ENCODE results near the gene CALU. TPM values are rescaled to one million over a fixed set of nuclear protein-coding genes. Genes with fewer than 3 reads are reported as not detected.
A peak's percentile ranks its signal among the peaks of the same experiment; 100 is the strongest.

Gene CALU
- total RNA-seq, 2 experiments from 2014 or later = 30.9 to 33.1 TPM

DNA sequence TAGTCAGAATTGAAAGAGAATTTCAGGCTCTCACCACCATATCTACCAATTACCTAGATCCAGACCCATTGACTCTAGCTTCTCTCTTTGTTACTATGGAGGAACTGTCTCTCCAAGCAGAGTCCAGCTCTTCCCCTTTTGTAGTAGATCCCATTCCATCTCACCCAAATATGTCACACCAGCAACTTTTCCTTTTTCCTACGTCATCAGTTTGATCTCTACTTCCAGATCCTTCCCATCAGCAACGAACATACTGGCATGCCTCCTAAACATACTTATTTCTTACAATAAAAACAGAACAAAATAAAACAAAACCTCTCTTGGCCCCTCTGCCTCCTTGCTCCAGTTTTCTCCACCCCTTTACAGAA lies 5.9 kb upstream of the CALU start:
- no peak for DNase-seq
- ATAC-seq = no peak
- CTCF ChIA-PET = no interaction called here
- no peak overlapping the region for H3K4me3 Mint-ChIP-seq
- TF ChIP-seq, protein P1, sequence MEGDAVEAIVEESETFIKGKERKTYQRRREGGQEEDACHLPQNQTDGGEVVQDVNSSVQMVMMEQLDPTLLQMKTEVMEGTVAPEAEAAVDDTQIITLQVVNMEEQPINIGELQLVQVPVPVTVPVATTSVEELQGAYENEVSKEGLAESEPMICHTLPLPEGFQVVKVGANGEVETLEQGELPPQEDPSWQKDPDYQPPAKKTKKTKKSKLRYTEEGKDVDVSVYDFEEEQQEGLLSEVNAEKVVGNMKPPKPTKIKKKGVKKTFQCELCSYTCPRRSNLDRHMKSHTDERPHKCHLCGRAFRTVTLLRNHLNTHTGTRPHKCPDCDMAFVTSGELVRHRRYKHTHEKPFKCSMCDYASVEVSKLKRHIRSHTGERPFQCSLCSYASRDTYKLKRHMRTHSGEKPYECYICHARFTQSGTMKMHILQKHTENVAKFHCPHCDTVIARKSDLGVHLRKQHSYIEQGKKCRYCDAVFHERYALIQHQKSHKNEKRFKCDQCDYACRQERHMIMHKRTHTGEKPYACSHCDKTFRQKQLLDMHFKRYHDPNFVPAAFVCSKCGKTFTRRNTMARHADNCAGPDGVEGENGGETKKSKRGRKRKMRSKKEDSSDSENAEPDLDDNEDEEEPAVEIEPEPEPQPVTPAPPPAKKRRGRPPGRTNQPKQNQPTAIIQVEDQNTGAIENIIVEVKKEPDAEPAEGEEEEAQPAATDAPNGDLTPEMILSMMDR (IDR thresholded peaks at IDR 0.05) = no peak
- H3K27me3 Mint-ChIP-seq = peaks cover 4% of the 10 kb centered on the region
- no peak overlapping the region for H3K27ac Mint-ChIP-seq
- peaks cover under 1% of the 10 kb centered on the region for H3K4me1 Mint-ChIP-seq (ENCODE audit: low read depth)
- POLR2A ChIA-PET = no interaction called here
- intact Hi-C loops (cut with micrococcal nuclease) = no loop called here
- no peaks in the 10 kb centered on the region for H3K36me3 Mint-ChIP-seq (ENCODE audit: low read depth)
- H3K9me3 Mint-ChIP-seq = no peaks in the 10 kb centered on the region

DNA sequence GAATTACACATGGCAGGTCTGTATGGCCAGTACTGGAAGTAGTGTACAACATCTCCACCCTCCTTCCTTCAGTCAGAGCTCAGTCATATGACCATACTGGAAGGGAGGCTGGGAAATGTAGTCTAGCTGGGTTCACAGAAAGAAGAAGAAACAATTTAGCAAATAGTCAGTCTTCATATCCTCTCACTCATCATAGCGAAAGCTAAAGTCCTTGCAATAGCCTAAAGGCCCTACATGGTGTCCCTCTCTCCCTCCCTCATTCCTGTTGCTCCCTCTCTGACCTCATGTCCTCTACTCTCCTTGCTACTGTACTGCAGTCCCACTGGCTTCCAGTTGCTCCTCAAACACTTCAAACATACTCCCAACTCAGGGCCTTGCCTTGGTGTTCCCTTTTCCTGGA lies 4.3 kb upstream of the CALU start:
- peaks cover 9% of the 10 kb centered on the region for H3K4me1 Mint-ChIP-seq (ENCODE audit: low read depth)

DNA sequence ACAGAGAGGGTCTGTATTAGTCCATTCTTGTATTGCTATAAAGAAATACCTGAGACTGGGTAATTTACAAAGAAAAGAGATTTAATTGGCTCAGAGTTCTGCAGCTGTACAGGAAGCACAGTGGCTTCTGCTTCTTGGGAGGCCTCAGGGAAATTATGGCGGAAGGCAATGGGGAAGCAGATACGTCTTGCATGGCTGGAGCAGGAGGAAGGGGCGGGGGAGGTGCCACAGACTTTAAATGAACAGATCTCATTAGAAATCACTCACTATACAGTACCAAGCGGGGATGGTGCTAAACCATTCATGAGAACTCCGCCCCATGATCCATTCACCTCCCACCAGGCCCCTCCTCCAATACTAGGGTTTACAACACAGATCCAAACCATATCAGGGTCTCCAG lies 3.7 kb upstream of the CALU start:
- POLR2A ChIA-PET = interaction anchor here (0.5 kb wide), 1 partner anchor 128 kb away, joined by 3 read pairs; no protein-coding TSS in a partner anchor
- H3K36me3 Mint-ChIP-seq (ENCODE audit: low read depth) = peaks cover 4% of the 10 kb centered on the region
- CTCF ChIA-PET = interaction anchor here (0.9 to 1.0 kb wide), 2 partner anchors 11 to 108 kb away, joined by 3 read pairs; no protein-coding TSS in a partner anchor

More for the DNA sequence above, 4.3 kb upstream of the CALU start:
- ATAC-seq = no peak
- no peak overlapping the region for H3K27ac Mint-ChIP-seq
- peaks cover 4% of the 10 kb centered on the region for H3K27me3 Mint-ChIP-seq
- no peak overlapping the region for H3K4me3 Mint-ChIP-seq
- CTCF ChIA-PET = interaction anchor here (1.0 kb wide), 1 partner anchor 10 kb away, joined by 3 read pairs; no protein-coding TSS in a partner anchor
- TF ChIP-seq, protein P1 (IDR thresholded peaks at IDR 0.05) = no peak
- DNase-seq = no peak
- H3K36me3 Mint-ChIP-seq (ENCODE audit: low read depth) = peaks cover 4% of the 10 kb centered on the region
- POLR2A ChIA-PET = interaction anchor here (0.5 to 1.0 kb wide), 2 partner anchors 16 to 127 kb away, joined by 3 read pairs; no protein-coding TSS in a partner anchor
- H3K9me3 Mint-ChIP-seq = no peaks in the 10 kb centered on the region
- intact Hi-C loops (cut with micrococcal nuclease) = no loop called here

DNA sequence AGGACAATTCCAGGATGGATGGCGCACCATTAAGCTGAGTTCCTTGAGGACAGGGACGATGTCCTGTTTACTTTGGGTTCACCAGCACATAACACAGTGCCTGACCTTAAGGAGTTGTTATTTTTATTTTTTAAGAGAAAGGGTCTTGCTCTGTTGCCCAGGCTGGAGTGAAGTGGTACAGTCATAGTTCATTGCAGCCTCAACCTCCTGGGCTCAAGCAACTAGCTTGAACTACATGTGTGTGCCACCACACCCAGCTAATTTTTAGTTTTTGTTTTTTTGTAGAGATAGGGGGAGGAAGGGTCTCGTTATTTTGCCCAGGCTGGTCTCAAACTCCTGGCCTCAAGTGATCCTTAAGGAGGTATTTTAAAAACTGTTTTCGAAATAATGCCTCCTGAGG lies 1.7 kb upstream of the CALU start:
- no peak overlapping the region for H3K4me3 Mint-ChIP-seq
- H3K27me3 Mint-ChIP-seq = no peaks in the 10 kb centered on the region
- POLR2A ChIA-PET = no interaction called here

More for the DNA sequence above, 3.7 kb upstream of the CALU start:
- H3K4me3 Mint-ChIP-seq = no peak overlapping the region
- TF ChIP-seq, protein P1 (IDR thresholded peaks at IDR 0.05) = no peak
- no peaks in the 10 kb centered on the region for H3K9me3 Mint-ChIP-seq
- peaks cover 4% of the 10 kb centered on the region for H3K27me3 Mint-ChIP-seq
- intact Hi-C loops (cut with micrococcal nuclease) = no loop called here
- H3K4me1 Mint-ChIP-seq (ENCODE audit: low read depth) = peaks cover 13% of the 10 kb centered on the region
- H3K27ac Mint-ChIP-seq = no peak overlapping the region
- DNase-seq = no peak
- no peak for ATAC-seq

DNA sequence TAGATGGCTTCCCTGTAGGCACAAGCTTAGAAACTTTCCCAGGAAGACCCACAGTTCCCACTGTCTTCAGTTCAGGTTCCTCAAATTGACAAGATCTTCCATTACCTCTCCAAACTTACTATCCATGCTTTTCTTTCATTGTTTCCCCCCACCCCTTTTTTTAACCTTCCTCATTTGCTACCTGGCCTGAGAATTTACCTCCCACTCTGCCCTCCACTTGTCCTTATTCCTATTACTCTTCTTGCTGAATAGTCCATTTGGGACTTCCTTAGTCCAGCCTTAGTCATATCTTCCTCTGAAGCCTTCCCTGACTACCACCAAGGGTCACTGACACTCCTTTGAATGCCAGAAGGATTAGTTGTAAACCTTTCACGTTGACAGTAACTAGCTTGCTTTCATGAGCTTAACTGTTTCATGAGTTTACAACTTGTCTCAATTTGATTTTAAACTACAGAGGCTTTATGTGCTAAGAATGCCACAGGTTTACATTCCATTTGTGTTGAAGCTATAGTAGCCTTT lies 1.2 kb upstream of the CALU start:
- Mint-ChIP-seq H3K4me3 (peak overlapping the region; percentile 99), H3K27me3 (no peaks in the 10 kb centered on the region), H3K36me3 (ENCODE audit: low read depth) (peaks cover 12% of the 10 kb centered on the region), H3K27ac (peak overlapping the region; percentile 90), H3K4me1 (ENCODE audit: low read depth) (peaks cover 31% of the 10 kb centered on the region), H3K9me3 (no peaks in the 10 kb centered on the region)
- CTCF ChIA-PET = interaction anchor here (1.1 to 3.2 kb wide), 5 partner anchors 9 to 146 kb away, joined by 4 to 17 read pairs (median 6); partner anchors contain the start of gene ATP6V1F
- ATAC-seq (no peak), DNase-seq (no peak)
- TF ChIP-seq, protein P1 (IDR thresholded peaks at IDR 0.05) = no peak
- intact Hi-C loops (cut with micrococcal nuclease) = no loop called here
- POLR2A ChIA-PET = interaction anchor here (0.6 to 1.3 kb wide), 5 partner anchors 13 to 280 kb away, joined by 3 read pairs; no protein-coding TSS in a partner anchor

More for the DNA sequence above, 1.7 kb upstream of the CALU start:
- Mint-ChIP-seq H3K36me3 (ENCODE audit: low read depth) (peaks cover 12% of the 10 kb centered on the region), H3K9me3 (no peaks in the 10 kb centered on the region), H3K4me1 (ENCODE audit: low read depth) (peaks cover 29% of the 10 kb centered on the region), H3K27ac (no peak overlapping the region)
- TF ChIP-seq, protein P1 (IDR thresholded peaks at IDR 0.05) = no peak
- CTCF ChIA-PET = interaction anchor here (1.1 to 3.2 kb wide), 4 partner anchors 14 to 146 kb away, joined by 3 to 17 read pairs (median 6); partner anchors contain the start of gene ATP6V1F
- intact Hi-C loops (cut with micrococcal nuclease) = no loop called here
- ATAC-seq (no peak), DNase-seq (no peak)
